ENCODE data around the gene KRTAP27-1. TPM values are rescaled to one million over a fixed set of nuclear protein-coding genes. Genes with fewer than 3 reads are reported as not detected.

KRTAP27-1 gene
- total and polyA plus RNA-seq, 2 of the 8 experiments (the other 6 are each of a cell fraction or from before 2014, with no cell fraction given): not detected

- no peak within 1 kb of the TSS for H2AFZ ChIP-seq (ENCODE audit: low read length)
- no peak within 1 kb of the TSS for H2AK5ac ChIP-seq (ENCODE audit: low read depth, low read length)
- H3K79me1 ChIP-seq (ENCODE audit: low read depth, low read length): no peaks in the 10 kb centered on the region
- no peak within 1 kb of the TSS for H3K9ac ChIP-seq (replicated peaks in 1 of 4; ENCODE audit: extremely low read depth in 1 of 4, low read depth in 3 of 4, low read length in 3 of 4)
- no peaks in the 10 kb centered on the region for H3K27me3 ChIP-seq (replicated peaks in 1 of 4; ENCODE audit: control insufficient read depth in 3 of 4, extremely low read depth in 1 of 4, insufficient read depth in 3 of 4, low read length in 3 of 4)
- H3K36me3 ChIP-seq (ENCODE audit: control insufficient read depth in 2 of 4, insufficient read depth in 4 of 4, low read length in 3 of 4): no peaks in the 10 kb centered on the region
- no peak within 1 kb of the TSS for H3K27ac ChIP-seq (ENCODE audit: low read depth, low read length)
- H4K91ac ChIP-seq (replicated peaks; ENCODE audit: insufficient read length, low read length): no peak within 1 kb of the TSS
- no peak within 1 kb of the TSS for H3K4me3 ChIP-seq (ENCODE audit: extremely low read depth in 1 of 4, insufficient read depth in 2 of 4, low read depth in 3 of 4, low read length in 4 of 4)
- no peak within 1 kb of the TSS for H3K4me2 ChIP-seq (ENCODE audit: insufficient read depth in 1 of 2, low read depth in 2 of 2, low read length in 2 of 2)
- WGBS, 2 experiments (ENCODE audit: extremely low coverage in 1 of 2, insufficient coverage in 1 of 2, insufficient read length in 1 of 2, insufficient replicate concordance in 2 of 2, low coverage in 1 of 2, low lambda C conversion rate in 2 of 2, missing lambda C conversion rate in 1 of 2): 75% methylated on average over 2 of the region's 2 CpGs; no CpG with 5 or more reads in 1 of the 2 experiments
- H4K5ac ChIP-seq (ENCODE audit: insufficient read length, low read depth, low read length): no peak within 1 kb of the TSS
- no peak within 1 kb of the TSS for H2BK120ac ChIP-seq (replicated peaks; ENCODE audit: low read depth, low read length)
- H3K56ac ChIP-seq (replicated peaks; ENCODE audit: insufficient read length, low read depth, low read length): no peak within 1 kb of the TSS
- no peaks in the 10 kb centered on the region for H3K79me2 ChIP-seq (ENCODE audit: control insufficient read depth in 1 of 2, insufficient read depth in 2 of 2, low read length in 2 of 2)
- DNase-seq (ENCODE audit: low read depth in 1 of 2, low spot score in 2 of 2): no peak
- no peak within 1 kb of the TSS for H2BK12ac ChIP-seq (ENCODE audit: low read depth, low read length)
- H2BK15ac ChIP-seq (ENCODE audit: low read length): no peak within 1 kb of the TSS
- no peak within 1 kb of the TSS for H3K23ac ChIP-seq (ENCODE audit: insufficient read length)
- no peaks in the 10 kb centered on the region for H3K4me1 ChIP-seq (replicated peaks in 1 of 4; ENCODE audit: control insufficient read depth in 3 of 4, insufficient read depth in 4 of 4, low read length in 3 of 4)
- H2BK5ac ChIP-seq (ENCODE audit: low read depth, low read length): no peak within 1 kb of the TSS
- no peaks in the 10 kb centered on the region for H4K20me1 ChIP-seq (replicated peaks in 1 of 2; ENCODE audit: control insufficient read depth in 1 of 2, insufficient read depth in 2 of 2, low read length in 2 of 2)
- no peaks in the 10 kb centered on the region for H3K23me2 ChIP-seq (ENCODE audit: low read depth, low read length)
- no peak within 1 kb of the TSS for H4K8ac ChIP-seq (ENCODE audit: extremely low read depth, insufficient read depth, low read length)
- H3K9me3 ChIP-seq (ENCODE audit: insufficient read depth in 2 of 2, low read depth in 1 of 2, low read length in 1 of 2): no peaks in the 10 kb centered on the region
- no peak for TF ChIP-seq CHD1 (IDR thresholded peaks at IDR 0.05; ENCODE audit: low read depth, low read length)
- TF ChIP-seq RAD21 (IDR thresholded peaks at IDR 0.05 in 1 of 2, conservative IDR thresholded peaks at IDR 0.05 in 1 of 2; ENCODE audit: low read depth in 2 of 2, low read length in 2 of 2): no peak
- TF ChIP-seq MAFK (IDR thresholded peaks at IDR 0.05; ENCODE audit: low read depth, low read length): no peak
- TF ChIP-seq RFX5 (IDR thresholded peaks at IDR 0.05; ENCODE audit: borderline replicate concordance, low read depth, low read length): no peak
- TF ChIP-seq E2F6 (IDR thresholded peaks at IDR 0.05): no peak
- TF ChIP-seq EP300 (IDR thresholded peaks at IDR 0.05; ENCODE audit: borderline replicate concordance in 1 of 2, low read depth in 2 of 2, low read length in 2 of 2): no peak
- no peak for TF ChIP-seq SP2 (IDR thresholded peaks at IDR 0.05; ENCODE audit: low read length)
- TF ChIP-seq CREB1 (IDR thresholded peaks at IDR 0.05): no peak
- no peak within 1 kb of the TSS for H3K4ac ChIP-seq (replicated peaks; ENCODE audit: insufficient read length, low read depth, low read length)
- no peak within 1 kb of the TSS for H3K18ac ChIP-seq (ENCODE audit: extremely low read depth, low read length)
- FAIRE-seq: no peak
- H2BK20ac ChIP-seq (ENCODE audit: low read length): no peak within 1 kb of the TSS
- POLR2A ChIA-PET (ENCODE audit: partially characterized antibody): no interaction called here
- CTCF ChIA-PET (ENCODE audit: partially characterized antibody): interaction anchor here (0.6 to 1.4 kb wide), 3 partner anchors 17 to 154 kb away, joined by 3 to 4 read pairs (median 4); no protein-coding TSS in a partner anchor
- no peak within 1 kb of the TSS for H3K14ac ChIP-seq (ENCODE audit: insufficient read length)
Measured at GRCh38 chr21:30289215-30289614, 48.3 kb downstream of the KRTAP27-1 start, which contains the start of gene KRTAP25-1. KRTAP25-1 (minus strand) TSS chr21:30289514; CDS start chr21:30289490, 24 bp downstream.

All from H1 (cell line).